Testis (tissue), 2 donors: ENCODE data around the gene TACO1.

Source experiments
- CTCF ChIP-seq, 3 experiments: fragments of 450-650 bp in 2 of 3; fragments of 200-600 bp in 1 of 3; sonication (generic) in 1 of 3; IDR thresholded peaks; one replicate each; pipeline ENCODE4 v1.5.1; 2016 to 2019; ENCODE audit warnings: antibody characterized with exemption in 3 of 3, mild to moderate bottlenecking in 2 of 3, moderate library complexity in 1 of 3
- POLR2A ChIP-seq: fragments of 450-650 bp; IDR thresholded peaks from one replicate; pipeline ENCODE4 v1.6.1; 2017; ENCODE audit warnings: antibody characterized with exemption, mild to moderate bottlenecking, moderate library complexity

- no peak for TF ChIP-seq CTCF (IDR thresholded peaks at IDR 0.05)
- TF ChIP-seq POLR2A: no peak
Measured at GRCh38 chr17:63634163-63634562, 33.5 kb downstream of the TACO1 start.
